ENCODE results near the gene PPIF.

PPIF gene

DNA sequence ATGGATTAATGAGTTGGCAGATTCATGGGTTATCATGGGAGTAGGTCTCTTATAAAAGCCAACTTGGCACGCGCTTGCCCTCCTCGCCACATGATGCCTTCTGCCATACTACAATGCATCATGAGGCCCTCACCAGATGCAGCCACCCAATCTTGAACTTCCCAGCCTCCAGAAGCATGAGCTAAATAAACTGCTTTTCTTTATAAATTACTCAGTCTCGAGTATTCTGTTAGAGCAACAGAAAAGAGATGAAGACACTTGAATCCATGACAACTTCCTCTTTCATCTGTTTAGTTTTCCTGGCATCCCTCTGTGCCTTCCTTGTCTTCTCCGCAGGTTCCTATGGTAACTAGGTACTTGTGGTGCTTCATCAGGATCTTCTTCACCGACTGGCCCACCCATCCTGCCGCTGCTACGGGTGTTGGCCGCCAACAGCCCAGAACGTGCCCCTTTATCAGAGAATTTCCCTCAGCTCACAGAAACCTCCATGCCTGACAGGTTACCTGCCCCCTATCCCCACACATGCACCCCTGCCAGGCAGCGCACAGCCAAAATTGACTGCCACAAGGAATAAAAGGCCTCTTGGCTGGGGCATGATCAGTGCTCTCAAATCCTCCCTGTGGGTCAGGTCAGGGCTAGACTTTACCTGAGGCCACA lies 28.0 kb upstream of the PPIF start:
- no peak for DNase-seq (ENCODE audit: extremely low spot score)
- TF ChIP-seq ZNF384 (IDR thresholded peaks at IDR 0.05) = no peak
- POLR2A ChIA-PET = no interaction called here
- CTCF ChIA-PET = no interaction called here

GRCh38 chr10:79320316-79320715 lies 27.0 kb upstream of the PPIF start:
- DNase-seq (ENCODE audit: extremely low spot score) = no peak
- no peak for TF ChIP-seq BHLHE40 (IDR thresholded peaks at IDR 0.05; ENCODE audit: borderline replicate concordance)
- ChIA-PET POLR2A (no interaction called here), CTCF (no interaction called here)

- TF ChIP-seq FOXM1 (IDR thresholded peaks at IDR 0.05; ENCODE audit: borderline replicate concordance) (no peak), LEF1 (IDR thresholded peaks at IDR 0.05; ENCODE audit: borderline replicate concordance) (no peak), SP1 (IDR thresholded peaks at IDR 0.05) (no peak), BHLHE40 (IDR thresholded peaks at IDR 0.05; ENCODE audit: borderline replicate concordance) (no peak), FOXK2 (IDR thresholded peaks at IDR 0.05) (no peak), ARNT (IDR thresholded peaks at IDR 0.05) (no peak)
- TF ChIP-seq, protein P1, sequence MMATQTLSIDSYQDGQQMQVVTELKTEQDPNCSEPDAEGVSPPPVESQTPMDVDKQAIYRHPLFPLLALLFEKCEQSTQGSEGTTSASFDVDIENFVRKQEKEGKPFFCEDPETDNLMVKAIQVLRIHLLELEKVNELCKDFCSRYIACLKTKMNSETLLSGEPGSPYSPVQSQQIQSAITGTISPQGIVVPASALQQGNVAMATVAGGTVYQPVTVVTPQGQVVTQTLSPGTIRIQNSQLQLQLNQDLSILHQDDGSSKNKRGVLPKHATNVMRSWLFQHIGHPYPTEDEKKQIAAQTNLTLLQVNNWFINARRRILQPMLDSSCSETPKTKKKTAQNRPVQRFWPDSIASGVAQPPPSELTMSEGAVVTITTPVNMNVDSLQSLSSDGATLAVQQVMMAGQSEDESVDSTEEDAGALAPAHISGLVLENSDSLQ (IDR thresholded peaks at IDR 0.05) = no peak
- ChIA-PET CTCF (no interaction called here), POLR2A (no interaction called here)
- no peak for DNase-seq (ENCODE audit: extremely low spot score)
Observed at GRCh38 chr10:79320820-79321493, 26.3 kb upstream of the PPIF start.

- TF ChIP-seq ARNT (IDR thresholded peaks at IDR 0.05) = no peak
- TF ChIP-seq HDGF (IDR thresholded peaks at IDR 0.05; ENCODE audit: borderline replicate concordance) = no peak
- no peak for TF ChIP-seq TARDBP (IDR thresholded peaks at IDR 0.05)
- TF ChIP-seq NFRKB (IDR thresholded peaks at IDR 0.05) = no peak
- TF ChIP-seq SUZ12 (IDR thresholded peaks at IDR 0.05) = no peak
- TF ChIP-seq, protein P1 (IDR thresholded peaks at IDR 0.05) = no peak
- no peak for TF ChIP-seq ELF4 (IDR thresholded peaks at IDR 0.05)
- no peak for TF ChIP-seq ZNF384 (IDR thresholded peaks at IDR 0.05)
- TF ChIP-seq L3MBTL2 (conservative IDR thresholded peaks at IDR 0.05) = no peak
- TF ChIP-seq SP1 (IDR thresholded peaks at IDR 0.05) = no peak
- no peak for TF ChIP-seq FOXA1 (IDR thresholded peaks at IDR 0.05)
- TF ChIP-seq LEF1 (IDR thresholded peaks at IDR 0.05; ENCODE audit: borderline replicate concordance) = no peak
- ChIA-PET CTCF (no interaction called here), POLR2A (no interaction called here)
- DNase-seq (ENCODE audit: extremely low spot score) = no peak
Observed at GRCh38 chr10:79321494-79321882, 25.8 kb upstream of the PPIF start.

GRCh38 chr10:79321951-79322350 lies 25.3 kb upstream of the PPIF start:
- no peak for TF ChIP-seq ARNT (IDR thresholded peaks at IDR 0.05)
- no peak for TF ChIP-seq FOXA1 (IDR thresholded peaks at IDR 0.05)
- TF ChIP-seq FOXK2 (IDR thresholded peaks at IDR 0.05) = no peak
- no peak for TF ChIP-seq BHLHE40 (IDR thresholded peaks at IDR 0.05; ENCODE audit: borderline replicate concordance)
- TF ChIP-seq HDGF (IDR thresholded peaks at IDR 0.05; ENCODE audit: borderline replicate concordance) = no peak
- no peak for TF ChIP-seq LEF1 (IDR thresholded peaks at IDR 0.05; ENCODE audit: borderline replicate concordance)
- ChIA-PET POLR2A (interaction anchor here (1.2 kb wide), 1 partner anchor 24 kb away, joined by 3 read pairs; no protein-coding TSS in a partner anchor), CTCF (no interaction called here)
- no peak for DNase-seq (ENCODE audit: extremely low spot score)

DNA sequence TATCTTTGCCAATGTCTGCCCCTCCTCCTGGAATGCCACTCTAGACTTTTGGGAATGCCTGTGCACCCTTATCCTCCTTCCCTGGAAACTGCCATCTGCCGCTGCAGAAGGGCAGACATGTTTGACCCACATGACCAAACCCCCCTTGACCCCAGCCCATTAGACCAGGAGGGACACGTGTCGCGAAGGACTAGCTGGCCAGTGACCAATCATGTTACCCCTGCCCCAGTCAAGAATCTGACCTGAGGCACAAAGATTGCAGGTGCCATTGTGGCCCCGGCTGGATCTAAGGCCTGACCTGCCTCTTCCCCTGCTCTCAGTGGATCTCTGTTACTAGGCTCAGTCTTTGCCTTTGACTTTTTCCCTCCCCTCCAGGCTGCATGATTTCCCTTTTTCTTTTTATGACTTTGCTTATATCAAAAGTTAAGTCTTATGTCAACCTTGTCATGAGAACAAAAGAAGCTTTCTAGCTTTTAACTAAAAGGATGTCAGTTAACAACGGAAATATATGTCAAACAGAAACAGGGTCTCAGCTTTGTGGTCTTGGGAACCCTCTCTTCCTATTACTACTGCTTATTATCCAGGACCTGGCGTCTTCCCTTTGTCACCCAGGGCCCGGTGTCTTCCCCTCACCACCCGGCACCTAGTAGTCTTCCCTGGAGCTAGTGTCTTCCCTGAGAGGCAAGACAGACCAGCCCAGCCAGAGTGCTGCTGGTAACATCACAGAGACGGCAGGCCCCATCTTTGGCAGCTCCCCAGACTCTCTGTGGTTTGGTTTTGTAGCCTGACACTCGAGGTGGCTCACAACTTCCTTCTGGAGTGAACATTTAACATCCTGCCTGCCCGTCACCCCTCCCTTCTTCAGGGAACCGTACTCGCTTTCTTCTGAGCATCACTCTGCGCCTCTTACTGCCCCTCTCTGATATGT lies 24.4 kb upstream of the PPIF start:
- POLR2A ChIA-PET = interaction anchor here (1.2 kb wide), 1 partner anchor 23 kb away, joined by 3 read pairs; no protein-coding TSS in a partner anchor
- CTCF ChIA-PET = no interaction called here
- TF ChIP-seq FOXM1 (IDR thresholded peaks at IDR 0.05; ENCODE audit: borderline replicate concordance) = no peak
- no peak for TF ChIP-seq BHLHE40 (IDR thresholded peaks at IDR 0.05; ENCODE audit: borderline replicate concordance)
- TF ChIP-seq, protein P1 (IDR thresholded peaks at IDR 0.05) = no peak
- no peak for TF ChIP-seq TARDBP (IDR thresholded peaks at IDR 0.05)
- TF ChIP-seq SP1 (IDR thresholded peaks at IDR 0.05) = no peak
- TF ChIP-seq FOXK2 (IDR thresholded peaks at IDR 0.05) = no peak
- no peak for DNase-seq (ENCODE audit: extremely low spot score)

DNA sequence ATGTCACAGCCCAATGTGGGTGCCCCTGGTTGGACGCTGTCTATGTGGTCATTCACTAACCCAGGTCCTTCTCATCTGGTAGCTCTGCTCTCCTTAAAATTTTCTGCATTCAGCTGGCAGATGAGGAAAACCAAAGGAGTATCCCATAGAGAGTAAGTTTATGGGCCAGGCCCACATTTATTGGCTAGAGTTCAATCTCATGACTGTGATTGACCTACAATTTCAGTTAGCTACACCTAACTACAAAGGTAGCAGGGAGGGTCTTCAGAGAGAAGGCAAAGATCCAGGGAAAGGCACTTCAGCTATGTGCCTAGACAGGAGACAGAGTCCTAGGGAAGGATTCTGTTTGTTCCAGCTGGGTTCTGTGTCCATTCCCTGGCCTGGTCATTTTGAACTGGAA lies 23.7 kb upstream of the PPIF start:
- ChIA-PET CTCF (no interaction called here), POLR2A (no interaction called here)
- no peak for TF ChIP-seq CTBP1 (IDR thresholded peaks at IDR 0.05; ENCODE audit: borderline replicate concordance)
- TF ChIP-seq FOXK2 (IDR thresholded peaks at IDR 0.05) = no peak
- TF ChIP-seq FOXM1 (IDR thresholded peaks at IDR 0.05; ENCODE audit: borderline replicate concordance) = no peak
- no peak for TF ChIP-seq L3MBTL2 (conservative IDR thresholded peaks at IDR 0.05)
- no peak for TF ChIP-seq ELF4 (IDR thresholded peaks at IDR 0.05)
- no peak for DNase-seq (ENCODE audit: extremely low spot score)
